ENCODE results near the gene MATN1. TPM values are rescaled to one million over a fixed set of nuclear protein-coding genes. Genes with fewer than 3 reads are reported as not detected.

The MATN1 gene
- total RNA-seq, 6 experiments from 2014 or later: 0.06 TPM; not detected in 5

DNA sequence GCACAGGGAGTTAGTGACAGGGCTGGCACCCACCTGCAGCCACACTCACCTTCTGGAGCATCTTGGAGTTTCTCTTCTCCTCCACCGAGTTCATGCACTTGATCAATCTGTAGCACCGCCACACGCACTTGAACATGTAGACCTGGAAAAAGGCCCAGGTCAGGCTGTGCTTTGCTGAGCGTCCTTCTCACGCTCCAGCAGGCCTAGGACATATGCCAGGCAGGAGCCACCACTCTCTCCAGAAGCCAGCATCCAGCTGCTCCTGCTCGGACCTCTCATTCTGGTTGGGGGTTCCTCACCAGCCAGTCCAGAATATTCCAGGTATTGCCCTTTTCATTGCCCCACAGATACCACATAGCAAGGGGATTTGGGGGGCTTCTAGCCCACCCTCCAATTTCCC is 11.7 kb upstream of the MATN1 start:
- TF ChIP-seq, protein P1, sequence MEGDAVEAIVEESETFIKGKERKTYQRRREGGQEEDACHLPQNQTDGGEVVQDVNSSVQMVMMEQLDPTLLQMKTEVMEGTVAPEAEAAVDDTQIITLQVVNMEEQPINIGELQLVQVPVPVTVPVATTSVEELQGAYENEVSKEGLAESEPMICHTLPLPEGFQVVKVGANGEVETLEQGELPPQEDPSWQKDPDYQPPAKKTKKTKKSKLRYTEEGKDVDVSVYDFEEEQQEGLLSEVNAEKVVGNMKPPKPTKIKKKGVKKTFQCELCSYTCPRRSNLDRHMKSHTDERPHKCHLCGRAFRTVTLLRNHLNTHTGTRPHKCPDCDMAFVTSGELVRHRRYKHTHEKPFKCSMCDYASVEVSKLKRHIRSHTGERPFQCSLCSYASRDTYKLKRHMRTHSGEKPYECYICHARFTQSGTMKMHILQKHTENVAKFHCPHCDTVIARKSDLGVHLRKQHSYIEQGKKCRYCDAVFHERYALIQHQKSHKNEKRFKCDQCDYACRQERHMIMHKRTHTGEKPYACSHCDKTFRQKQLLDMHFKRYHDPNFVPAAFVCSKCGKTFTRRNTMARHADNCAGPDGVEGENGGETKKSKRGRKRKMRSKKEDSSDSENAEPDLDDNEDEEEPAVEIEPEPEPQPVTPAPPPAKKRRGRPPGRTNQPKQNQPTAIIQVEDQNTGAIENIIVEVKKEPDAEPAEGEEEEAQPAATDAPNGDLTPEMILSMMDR (IDR thresholded peaks at IDR 0.05): no peak
- DNase-seq: no peak
- no peaks in the 10 kb centered on the region for H3K36me3 Mint-ChIP-seq (ENCODE audit: low read depth)
- H3K4me1 Mint-ChIP-seq (ENCODE audit: low read depth): no peaks in the 10 kb centered on the region
- H3K27ac Mint-ChIP-seq: no peak overlapping the region
- peaks cover 29% of the 10 kb centered on the region for H3K27me3 Mint-ChIP-seq (ENCODE audit: insufficient read depth)
- no peak overlapping the region for H3K4me3 Mint-ChIP-seq
- H3K9me3 Mint-ChIP-seq: no peaks in the 10 kb centered on the region; the same call in 1 of the 2 replicates

DNA sequence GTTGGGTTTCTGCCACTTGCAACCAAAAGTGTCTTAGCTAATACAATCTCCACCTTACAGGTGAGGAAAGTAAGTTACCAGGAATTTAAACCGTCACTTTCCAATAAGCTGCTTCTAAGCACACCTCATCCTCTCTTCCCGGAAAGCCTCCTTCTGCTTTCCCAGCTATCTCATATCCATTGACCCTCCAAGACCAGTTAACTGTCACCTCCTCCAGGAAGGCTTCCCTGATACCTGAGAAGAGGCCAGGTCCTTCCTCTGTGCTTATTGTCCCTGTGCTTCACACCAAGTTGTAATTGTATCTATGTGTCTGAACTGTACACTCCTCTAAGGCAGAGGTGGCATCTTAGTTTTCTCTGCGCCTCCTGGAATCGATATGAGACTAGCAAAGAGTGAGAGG is 11.2 kb upstream of the MATN1 start:
- TF ChIP-seq, protein P1 (IDR thresholded peaks at IDR 0.05): no peak
- H3K36me3 Mint-ChIP-seq (ENCODE audit: low read depth): no peaks in the 10 kb centered on the region
- H3K4me3 Mint-ChIP-seq: no peak overlapping the region
- peaks cover 26% of the 10 kb centered on the region for H3K27me3 Mint-ChIP-seq (ENCODE audit: insufficient read depth)
- no peaks in the 10 kb centered on the region for H3K4me1 Mint-ChIP-seq (ENCODE audit: low read depth)
- no peak for DNase-seq
- H3K27ac Mint-ChIP-seq: no peak overlapping the region
- H3K9me3 Mint-ChIP-seq: no peaks in the 10 kb centered on the region; the same call in 1 of the 2 replicates

GRCh38 chr1:30734106-30734505 is 10.7 kb upstream of the MATN1 start:
- Mint-ChIP-seq H3K4me1 (ENCODE audit: low read depth) (no peaks in the 10 kb centered on the region), H3K27ac (no peak overlapping the region), H3K9me3 (no peaks in the 10 kb centered on the region; the same call in 1 of the 2 replicates), H3K27me3 (ENCODE audit: insufficient read depth) (peaks cover 26% of the 10 kb centered on the region), H3K4me3 (no peak overlapping the region), H3K36me3 (ENCODE audit: low read depth) (no peaks in the 10 kb centered on the region)
- DNase-seq: no peak
- TF ChIP-seq, protein P1 (IDR thresholded peaks at IDR 0.05): no peak

- H3K27me3 Mint-ChIP-seq (ENCODE audit: insufficient read depth): peaks cover 30% of the 10 kb centered on the region
- H3K27ac Mint-ChIP-seq: no peak overlapping the region
- H3K4me1 Mint-ChIP-seq (ENCODE audit: low read depth): no peaks in the 10 kb centered on the region
- no peaks in the 10 kb centered on the region for H3K36me3 Mint-ChIP-seq (ENCODE audit: low read depth)
- TF ChIP-seq, protein P1 (IDR thresholded peaks at IDR 0.05): no peak
- no peak overlapping the region for H3K4me3 Mint-ChIP-seq
- H3K9me3 Mint-ChIP-seq: no peaks in the 10 kb centered on the region; the same call in 1 of the 2 replicates
- no peak for DNase-seq
These were observed 10.1 kb upstream of the MATN1 start for GRCh38 chr1:30733493-30733892.

DNA sequence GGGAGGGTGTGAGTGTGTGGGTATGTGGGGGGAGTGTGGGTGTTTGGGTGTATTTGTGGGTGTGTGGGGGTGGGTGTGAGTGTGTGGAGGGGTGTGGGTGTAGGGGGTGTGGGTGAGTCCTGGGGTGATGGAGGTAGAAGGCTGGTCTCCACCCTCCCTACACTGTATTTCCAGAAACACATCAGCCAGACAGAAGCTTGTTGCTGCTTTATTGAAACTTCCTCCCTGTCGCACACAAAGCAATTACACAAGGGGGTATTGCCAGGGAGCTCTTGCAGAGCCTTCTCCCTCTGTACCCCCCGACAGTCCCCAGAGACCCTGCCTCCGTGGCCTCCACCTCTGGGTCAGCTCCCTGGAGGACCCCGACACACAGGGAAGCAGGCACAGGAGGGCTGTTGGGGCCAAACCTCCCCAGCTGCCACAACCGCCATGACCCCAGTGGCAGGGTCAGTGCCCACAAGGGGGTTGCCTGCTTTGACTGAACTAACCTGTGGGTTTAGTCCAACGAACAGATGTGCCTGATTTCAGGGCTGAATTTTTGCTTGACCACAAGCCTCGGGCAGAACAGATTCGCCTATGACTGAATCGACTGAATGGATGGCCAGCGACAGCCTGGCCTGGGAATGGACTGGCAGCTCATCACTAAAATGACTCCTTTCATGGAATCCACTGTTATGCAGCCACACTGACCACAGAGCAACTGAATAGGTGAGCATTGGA is 9.1 kb upstream of the MATN1 start:
- Mint-ChIP-seq H3K27ac (no peak overlapping the region), H3K4me1 (ENCODE audit: low read depth) (0 out of 2 replicates have a peak, but pooled peaks cover 8% of the 10 kb centered on the region), H3K27me3 (ENCODE audit: insufficient read depth) (peaks cover 30% of the 10 kb centered on the region), H3K4me3 (no peak overlapping the region), H3K36me3 (ENCODE audit: low read depth) (no peaks in the 10 kb centered on the region), H3K9me3 (no peaks in the 10 kb centered on the region)
- TF ChIP-seq, protein P1 (IDR thresholded peaks at IDR 0.05): no peak
- no peak for DNase-seq

All from HFFc6 (cell line).